Cardiac muscle cell (in vitro differentiated cells and primary cell): ENCODE data around the gene NCS1. TPM values are rescaled to one million over a fixed set of nuclear protein-coding genes. Genes with fewer than 3 reads are reported as not detected.
A peak's percentile ranks its signal among the peaks of the same experiment; 100 is the strongest.

Experiments used
- DNase-seq, 2 donors: peaks; one replicate each; pipeline versions ENCODE4 v3.0.0 to v3.0.0-alpha.2; 2010 to 2017; ENCODE audit warnings: low read depth in 1 of 2, low spot score in 1 of 2
- H3K27ac ChIP-seq: fragments of 200-600 bp; sonication (generic); 2 replicates; pipeline ENCODE4 v1.5.1; 2016
- H3K27me3 ChIP-seq: fragments of 200-600 bp; sonication (generic); 2 replicates; pipeline ENCODE4 v1.6.0; 2016; ENCODE audit warnings: control low read depth
- H3K36me3 ChIP-seq: fragments of 200-600 bp; sonication (generic); 2 replicates; pipeline ENCODE4 v1.5.1; 2016; ENCODE audit warnings: control low read depth
- H3K4me1 ChIP-seq: fragments of 200-600 bp; sonication (generic); 2 replicates; pipeline ENCODE4 v1.8.1; 2017; ENCODE audit warnings: low read depth, mild to moderate bottlenecking, mixed run types
- H3K4me3 ChIP-seq: fragments of 200-600 bp; sonication (generic); 2 replicates; pipeline ENCODE4 v1.5.1; 2016; ENCODE audit warnings: mild to moderate bottlenecking
- H3K9me3 ChIP-seq: fragments of 200-600 bp; sonication (generic); 2 replicates; pipeline ENCODE4 v1.5.1; 2017; ENCODE audit warnings: low read depth, mild to moderate bottlenecking, control low read depth
- polyA plus RNA-seq: library from polyadenylated mRNA; unstranded; fragments of >200 nt; fragmentation: Nextera tagmentation; extraction: Ambion mirVana; gene quantifications from 2 replicates; pipeline ENCODE4 v1.2.1, GENCODE V29; 2016
- total RNA-seq: library from RNA; depleted of rRNA; stranded (reverse); fragments of >200 nt; gene quantifications from 2 replicates; pipeline ENCODE4 v1.2.3, GENCODE V29; 2016
- TF ChIP-seq, protein P1 (sequence below): IDR thresholded peaks from 2 replicates; pipeline ENCODE4 v1.5.1; 2012; ENCODE audit warnings: low read depth, mild to moderate bottlenecking, low read length

NCS1 gene
- total and polyA plus RNA-seq, 2 experiments from 2014 or later: 48.3 to 55.7 TPM

DNA sequence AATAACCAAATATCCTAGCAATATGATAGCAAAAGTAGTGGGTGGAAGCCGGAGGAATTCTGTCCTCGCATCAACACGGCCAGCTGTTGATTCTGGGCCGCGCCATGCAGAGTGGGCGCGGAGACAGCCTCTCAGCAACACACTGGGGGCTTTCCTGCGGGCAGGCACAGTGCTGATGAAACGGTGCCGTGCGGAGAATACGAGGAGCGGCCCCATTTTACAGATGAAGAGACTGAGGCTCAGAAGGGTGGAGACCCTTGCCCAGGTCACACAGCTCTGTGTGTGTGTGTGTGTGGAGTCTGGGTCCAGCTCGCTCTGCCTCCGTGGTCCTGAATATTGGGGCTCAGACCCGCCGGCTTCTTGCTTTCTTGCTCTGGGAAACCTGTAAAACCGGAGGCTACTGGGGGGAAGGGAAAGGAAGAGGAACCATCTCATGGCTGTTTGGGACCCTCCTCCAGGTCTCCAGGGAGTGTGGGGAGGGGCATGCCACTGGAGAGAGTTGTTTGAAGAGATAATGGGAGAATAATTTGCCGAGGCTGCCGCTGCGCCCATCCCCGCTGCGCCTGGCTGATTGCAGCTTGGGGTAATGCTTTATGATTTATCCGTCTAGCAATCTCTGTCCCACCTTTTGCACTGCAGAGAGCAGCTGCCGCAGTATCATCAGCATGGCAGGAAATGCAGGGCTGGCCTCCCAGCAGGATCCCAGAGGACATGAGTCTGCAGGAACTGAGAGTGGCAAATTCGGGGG lies 36.6 kb downstream of the NCS1 start:
- Histone ChIP-seq H3K27ac (no peak overlapping the region), H3K36me3 (no peaks in the 10 kb centered on the region), H3K9me3 (no peaks in the 10 kb centered on the region), H3K4me3 (no peak overlapping the region), H3K27me3 (no peaks in the 10 kb centered on the region), H3K4me1 (peaks cover under 1% of the 10 kb centered on the region)
- DNase-seq: no peak
- TF ChIP-seq, protein P1, sequence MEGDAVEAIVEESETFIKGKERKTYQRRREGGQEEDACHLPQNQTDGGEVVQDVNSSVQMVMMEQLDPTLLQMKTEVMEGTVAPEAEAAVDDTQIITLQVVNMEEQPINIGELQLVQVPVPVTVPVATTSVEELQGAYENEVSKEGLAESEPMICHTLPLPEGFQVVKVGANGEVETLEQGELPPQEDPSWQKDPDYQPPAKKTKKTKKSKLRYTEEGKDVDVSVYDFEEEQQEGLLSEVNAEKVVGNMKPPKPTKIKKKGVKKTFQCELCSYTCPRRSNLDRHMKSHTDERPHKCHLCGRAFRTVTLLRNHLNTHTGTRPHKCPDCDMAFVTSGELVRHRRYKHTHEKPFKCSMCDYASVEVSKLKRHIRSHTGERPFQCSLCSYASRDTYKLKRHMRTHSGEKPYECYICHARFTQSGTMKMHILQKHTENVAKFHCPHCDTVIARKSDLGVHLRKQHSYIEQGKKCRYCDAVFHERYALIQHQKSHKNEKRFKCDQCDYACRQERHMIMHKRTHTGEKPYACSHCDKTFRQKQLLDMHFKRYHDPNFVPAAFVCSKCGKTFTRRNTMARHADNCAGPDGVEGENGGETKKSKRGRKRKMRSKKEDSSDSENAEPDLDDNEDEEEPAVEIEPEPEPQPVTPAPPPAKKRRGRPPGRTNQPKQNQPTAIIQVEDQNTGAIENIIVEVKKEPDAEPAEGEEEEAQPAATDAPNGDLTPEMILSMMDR: no peak

DNA sequence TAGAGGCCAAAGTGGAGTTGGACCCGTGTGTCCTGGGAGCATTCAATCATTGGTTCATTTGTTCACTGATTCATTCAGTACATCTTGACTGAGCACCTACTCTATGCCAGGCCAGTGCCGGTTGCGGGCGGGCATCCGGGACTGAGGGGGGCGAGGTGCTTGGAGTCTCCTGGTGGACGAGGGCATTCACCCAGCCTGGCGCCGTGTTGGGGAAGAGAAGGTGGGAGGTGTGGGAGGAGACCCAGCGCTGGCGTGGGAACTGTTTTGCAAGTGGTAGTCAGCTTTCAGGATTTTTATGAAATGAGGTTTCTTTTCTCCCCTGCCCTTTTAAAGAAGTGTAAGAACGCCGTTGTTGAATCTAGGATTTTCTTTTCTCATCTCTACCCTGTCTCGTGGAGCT lies 37.2 kb downstream of the NCS1 start:
- no peaks in the 10 kb centered on the region for H3K36me3 ChIP-seq
- H3K9me3 ChIP-seq: no peaks in the 10 kb centered on the region
- H3K4me1 ChIP-seq: peaks cover 5% of the 10 kb centered on the region
- TF ChIP-seq, protein P1: no peak
- no peak for DNase-seq
- no peak overlapping the region for H3K27ac ChIP-seq
- H3K27me3 ChIP-seq: no peaks in the 10 kb centered on the region
- no peak overlapping the region for H3K4me3 ChIP-seq

- no peaks in the 10 kb centered on the region for H3K36me3 ChIP-seq
- no peaks in the 10 kb centered on the region for H3K9me3 ChIP-seq
- H3K27me3 ChIP-seq: no peaks in the 10 kb centered on the region
- no peak overlapping the region for H3K4me3 ChIP-seq
- TF ChIP-seq, protein P1: no peak
- peak overlapping the region; percentile 63 for H3K27ac ChIP-seq
- peaks cover 18% of the 10 kb centered on the region for H3K4me1 ChIP-seq
- no peak for DNase-seq
These were observed 39.5 kb downstream of the NCS1 start for GRCh38 chr9:130211548-130212226.

- peaks cover 18% of the 10 kb centered on the region for H3K4me1 ChIP-seq
These were observed 40.5 kb downstream of the NCS1 start for GRCh38 chr9:130212543-130213297.

More at GRCh38 chr9:130212543-130213297, 40.5 kb downstream of the NCS1 start:
- Histone ChIP-seq H3K36me3 (no peaks in the 10 kb centered on the region), H3K4me3 (no peak overlapping the region), H3K9me3 (no peaks in the 10 kb centered on the region), H3K27me3 (no peaks in the 10 kb centered on the region), H3K27ac (peak overlapping the region; percentile 63)
- no peak for DNase-seq
- TF ChIP-seq, protein P1: no peak
